Tibial nerve (tissue), 3 donors: ENCODE data around the gene GRP.

Experiments
- POLR2A ChIP-seq, 2 donors: fragments of 450-650 bp; IDR thresholded peaks; one replicate each; pipeline ENCODE4 v1.6.1; 2017; ENCODE audit warnings: antibody characterized with exemption in 2 of 2, mild to moderate bottlenecking in 2 of 2, moderate library complexity in 2 of 2
- TF ChIP-seq, protein P1 (sequence below), 5 experiments: fragments of 200-600 bp in 3 of 5; fragments of 450-650 bp in 2 of 5; sonication (generic) in 3 of 5; IDR thresholded peaks; one replicate each; pipeline ENCODE4 v1.5.1; 2016 to 2019; ENCODE audit warnings: antibody characterized with exemption in 5 of 5, mild to moderate bottlenecking in 3 of 5, moderate library complexity in 2 of 5

DNA sequence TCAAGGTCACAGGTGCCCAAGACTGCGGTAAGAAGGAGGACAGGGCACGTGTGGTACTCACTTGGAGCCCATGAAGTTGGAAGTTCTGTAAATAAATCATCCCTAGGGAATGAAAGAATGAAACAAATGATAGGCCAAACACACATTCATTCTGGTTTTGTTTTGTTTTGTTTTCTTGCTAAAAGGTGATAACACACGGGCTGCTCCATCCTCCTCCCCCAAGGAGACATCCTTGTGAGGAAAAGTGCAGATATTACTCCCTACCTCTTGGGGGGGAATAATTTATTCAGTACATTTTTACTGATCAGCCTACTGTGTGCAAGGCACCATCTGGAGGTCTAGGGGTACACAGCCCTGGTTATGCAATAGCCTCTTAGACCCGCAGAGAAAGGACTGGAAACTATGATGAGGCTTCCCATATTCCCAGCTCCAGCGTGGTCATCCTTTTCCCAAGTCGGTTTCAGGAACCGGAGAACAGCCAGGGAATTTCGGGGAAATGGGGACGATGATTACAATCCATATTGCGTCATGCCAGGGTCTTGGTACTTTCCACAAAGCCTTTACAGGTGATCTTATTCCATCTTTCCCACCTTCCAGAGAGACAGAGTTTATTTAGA lies 47.0 kb downstream of the GRP start:
- TF ChIP-seq POLR2A (IDR thresholded peaks at IDR 0.05), result no peak
- TF ChIP-seq, protein P1, sequence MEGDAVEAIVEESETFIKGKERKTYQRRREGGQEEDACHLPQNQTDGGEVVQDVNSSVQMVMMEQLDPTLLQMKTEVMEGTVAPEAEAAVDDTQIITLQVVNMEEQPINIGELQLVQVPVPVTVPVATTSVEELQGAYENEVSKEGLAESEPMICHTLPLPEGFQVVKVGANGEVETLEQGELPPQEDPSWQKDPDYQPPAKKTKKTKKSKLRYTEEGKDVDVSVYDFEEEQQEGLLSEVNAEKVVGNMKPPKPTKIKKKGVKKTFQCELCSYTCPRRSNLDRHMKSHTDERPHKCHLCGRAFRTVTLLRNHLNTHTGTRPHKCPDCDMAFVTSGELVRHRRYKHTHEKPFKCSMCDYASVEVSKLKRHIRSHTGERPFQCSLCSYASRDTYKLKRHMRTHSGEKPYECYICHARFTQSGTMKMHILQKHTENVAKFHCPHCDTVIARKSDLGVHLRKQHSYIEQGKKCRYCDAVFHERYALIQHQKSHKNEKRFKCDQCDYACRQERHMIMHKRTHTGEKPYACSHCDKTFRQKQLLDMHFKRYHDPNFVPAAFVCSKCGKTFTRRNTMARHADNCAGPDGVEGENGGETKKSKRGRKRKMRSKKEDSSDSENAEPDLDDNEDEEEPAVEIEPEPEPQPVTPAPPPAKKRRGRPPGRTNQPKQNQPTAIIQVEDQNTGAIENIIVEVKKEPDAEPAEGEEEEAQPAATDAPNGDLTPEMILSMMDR (IDR thresholded peaks at IDR 0.05), result no peak
